HG03095 (cell line): ENCODE measurements around the gene NOP9.

ENCODE experiments used
- ATAC-seq: cut with Tn5 transposase; IDR thresholded peaks from one replicate; pipeline ENCODE4 v1.9.1; 2021; ENCODE audit warnings: moderate library complexity; ENCODE audit not compliant: unreplicated experiment

Gene NOP9

GRCh38 chr14:24299255-24300191, at the start of gene NOP9, which contains the start of gene DHRS1:
TSS of gene NOP9 (plus strand) at chr14:24299850. CDS start at chr14:24299955, 105 bp downstream.
TSS of gene DHRS1 (minus strand) at chr14:24299780. CDS start at chr14:24299106, 674 bp downstream.
- ATAC-seq = peak; percentile 59

DNA sequence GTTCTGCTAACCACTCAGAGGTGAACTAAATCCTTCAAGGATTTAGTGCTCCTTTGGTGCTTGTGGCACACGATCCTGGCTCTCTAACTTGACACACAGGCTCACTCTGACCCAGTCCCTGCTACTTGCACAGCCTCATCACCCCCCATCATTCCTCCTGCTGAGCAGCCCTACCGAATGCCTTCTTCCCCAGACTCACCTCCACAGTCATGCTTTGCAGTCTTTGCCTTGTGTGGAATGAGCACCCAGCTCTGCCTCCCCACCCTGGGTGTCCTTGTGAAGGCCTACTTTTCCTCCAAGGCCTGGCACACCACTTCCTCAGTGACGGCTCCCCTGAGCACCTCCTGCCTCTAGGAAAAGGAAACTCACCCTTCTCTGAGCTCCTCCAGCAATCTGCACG, 49.3 kb upstream of the NOP9 start:
- ATAC-seq = no peak

GRCh38 chr14:24251880-24252288, 47.8 kb upstream of the NOP9 start:
- ATAC-seq = no peak

DNA sequence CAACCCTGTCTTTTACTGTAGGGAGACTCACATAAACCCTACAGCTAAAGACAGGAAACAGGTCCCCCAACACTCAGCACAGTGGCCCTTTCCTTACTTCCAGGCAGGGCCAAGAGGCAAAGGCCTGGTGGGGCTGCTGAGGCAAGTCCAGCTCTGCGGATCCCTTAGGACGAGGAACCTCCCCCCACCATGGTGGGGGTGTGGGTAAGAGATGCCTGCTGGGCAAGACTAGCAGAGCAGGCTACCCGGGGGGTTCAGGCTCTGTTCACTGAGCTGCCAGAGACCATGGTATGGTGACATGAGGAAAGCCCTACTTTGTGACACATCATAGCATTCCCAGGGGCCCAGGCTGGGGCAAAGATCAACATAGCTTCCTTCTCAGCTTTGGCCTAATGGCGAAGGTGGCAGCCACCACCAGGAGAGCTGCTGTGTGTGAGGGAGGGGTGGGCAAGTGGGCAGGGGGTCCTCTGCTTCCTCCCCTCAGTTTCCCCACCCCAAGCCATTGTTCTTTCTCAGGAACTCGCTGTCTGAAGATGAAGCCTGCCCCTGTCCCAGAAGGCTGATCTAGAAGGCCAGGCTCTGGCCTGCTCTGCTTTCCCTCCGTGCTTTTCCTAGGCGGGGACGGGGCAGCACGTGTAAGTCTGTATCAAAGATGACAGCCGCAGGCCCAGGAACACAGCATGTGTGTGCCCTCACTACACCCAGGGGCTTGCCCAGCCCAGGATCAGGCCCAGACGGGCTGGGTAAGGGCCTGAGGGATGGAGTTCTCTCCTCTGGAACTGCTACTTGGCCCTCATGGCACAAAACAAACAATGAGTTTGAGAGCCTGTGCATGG, 47.1 kb upstream of the NOP9 start:
- ATAC-seq = no peak

- no peak for ATAC-seq
Measured at GRCh38 chr14:24253936-24254335, 45.7 kb upstream of the NOP9 start.

DNA sequence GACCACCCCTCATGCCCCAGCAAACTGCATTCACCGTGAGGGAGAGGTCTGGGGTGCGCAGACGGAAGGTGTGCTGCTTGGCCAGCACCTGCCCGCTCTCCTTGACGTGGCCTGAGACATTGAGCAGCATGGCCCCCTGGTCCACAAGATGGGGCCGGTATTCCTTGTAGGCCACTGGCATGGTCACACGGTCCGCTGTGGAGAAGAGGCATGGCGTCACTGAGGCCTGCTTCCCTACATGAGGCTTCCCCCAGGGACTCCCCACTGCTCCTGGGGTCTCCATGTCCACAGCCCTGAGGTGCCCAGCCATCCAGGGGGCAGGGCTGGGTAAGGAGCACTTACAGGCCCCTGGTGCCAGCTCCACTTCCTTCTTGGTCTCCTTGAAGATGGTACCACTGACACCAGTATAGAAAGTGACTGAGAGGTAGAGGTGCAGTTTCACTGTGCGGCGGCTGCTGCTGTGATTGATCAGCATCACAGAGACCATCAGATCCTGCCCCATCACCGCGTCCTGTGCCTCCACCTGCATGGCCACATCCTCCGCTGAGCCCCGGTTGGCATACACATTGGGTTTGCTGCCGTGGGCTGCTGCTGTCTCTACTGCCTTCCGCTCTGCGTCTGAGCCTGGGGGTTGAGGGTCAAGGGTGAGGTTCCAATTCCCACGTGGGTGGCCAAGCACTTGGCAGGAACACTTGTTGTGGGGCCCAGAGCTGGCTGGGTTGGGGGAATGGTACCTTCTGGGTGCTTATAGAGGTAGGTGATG, 44.8 kb upstream of the NOP9 start:
- ATAC-seq = no peak

DNA sequence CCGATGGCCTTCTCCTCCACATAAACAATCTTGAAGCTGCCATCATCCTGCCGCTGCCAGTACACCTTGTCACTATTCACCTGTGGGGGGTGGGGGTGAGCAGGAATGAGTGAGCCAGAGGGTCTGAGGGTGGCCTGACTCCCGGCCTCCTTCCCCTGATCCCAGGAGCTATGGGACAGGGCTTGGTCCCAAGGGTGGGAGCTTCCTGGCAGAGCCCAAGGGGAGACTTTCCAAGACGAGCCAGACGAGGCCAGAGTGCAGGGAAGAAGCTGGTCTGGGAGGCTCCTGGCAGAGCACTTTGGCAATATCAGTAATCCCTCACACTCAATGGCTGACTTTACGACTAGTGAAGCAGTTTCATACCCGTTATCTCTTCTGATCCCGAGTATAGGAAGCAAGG, 44.2 kb upstream of the NOP9 start:
- ATAC-seq = no peak

DNA sequence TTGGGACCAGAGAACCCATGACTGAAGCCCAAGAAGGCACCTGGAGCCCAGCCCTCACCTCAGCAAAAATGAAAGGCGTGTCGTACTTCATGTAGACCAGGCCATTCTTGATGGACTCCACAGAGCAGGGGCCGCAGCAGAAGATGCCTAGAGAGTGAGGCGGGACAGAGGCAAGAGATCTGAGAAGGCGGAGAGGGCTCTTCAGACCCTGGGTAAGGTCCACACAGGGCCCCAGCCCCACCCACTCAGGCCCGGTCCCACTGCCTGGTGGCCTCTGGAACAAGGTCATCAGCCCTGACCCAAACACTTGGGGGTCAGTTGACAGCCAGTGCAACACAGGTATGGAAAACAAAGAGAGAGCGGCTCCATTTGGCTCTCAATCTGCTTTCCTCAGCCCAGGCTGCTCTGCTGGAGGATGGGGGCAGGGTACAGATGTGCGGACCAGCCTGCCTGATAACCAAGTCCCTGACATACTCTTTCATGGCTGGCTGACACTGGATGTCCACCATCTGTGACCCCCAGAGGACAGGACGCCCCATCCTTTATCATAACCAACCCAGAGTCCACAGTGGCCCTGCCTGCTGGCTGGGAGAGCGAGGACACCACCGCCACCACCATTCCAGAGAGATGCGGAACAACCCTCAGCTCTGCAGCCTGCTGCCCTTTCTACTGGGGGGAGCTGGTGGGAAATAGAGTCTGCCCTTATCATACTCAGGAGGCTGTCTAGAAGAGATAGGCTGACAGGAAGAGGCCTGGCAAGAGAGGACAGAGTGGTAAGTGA, 43.5 kb upstream of the NOP9 start:
- no peak for ATAC-seq

GRCh38 chr14:24256960-24257359, 42.7 kb upstream of the NOP9 start:
- ATAC-seq = no peak

- no peak for ATAC-seq
Measured at GRCh38 chr14:24258119-24258518, 41.5 kb upstream of the NOP9 start.

DNA sequence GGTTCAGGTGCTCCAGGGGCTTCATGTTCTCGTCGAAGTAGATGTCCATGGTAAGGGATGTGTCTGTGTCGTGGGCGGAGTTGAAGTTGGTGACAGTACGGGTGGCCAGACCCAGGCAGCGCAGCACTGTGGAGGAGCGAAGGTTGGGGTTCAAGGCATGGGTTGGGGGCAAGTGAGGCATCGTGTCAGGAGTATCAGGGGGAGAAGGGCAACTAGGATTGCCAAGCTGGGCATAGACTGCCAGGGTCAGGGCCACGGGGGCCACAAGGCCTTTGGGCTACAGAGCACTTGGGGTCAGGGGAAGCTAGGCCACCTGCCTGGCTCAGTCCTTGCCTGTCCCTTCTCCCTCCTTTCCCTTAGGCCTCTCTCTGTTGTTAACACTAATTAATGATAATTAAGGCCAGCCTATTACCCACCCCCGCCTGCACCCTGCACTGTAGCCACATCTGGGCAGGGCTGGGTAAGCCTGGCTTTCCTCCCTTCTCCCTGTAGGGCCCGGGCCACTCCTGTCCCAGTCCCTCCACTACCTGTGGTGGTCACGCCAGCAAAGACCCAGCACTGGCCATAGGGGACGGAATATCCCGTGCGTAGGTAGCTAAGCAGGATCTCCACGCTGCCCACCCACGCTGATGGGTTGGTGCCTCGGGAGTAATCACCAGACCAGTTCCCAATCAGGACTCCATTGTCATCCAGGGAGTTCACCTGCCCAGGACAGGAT, 40.9 kb upstream of the NOP9 start:
- ATAC-seq = no peak

GRCh38 chr14:24259282-24260025, 40.2 kb upstream of the NOP9 start:
- ATAC-seq = no peak

GRCh38 chr14:24260026-24260779, 39.4 kb upstream of the NOP9 start:
- no peak for ATAC-seq

GRCh38 chr14:24260780-24261157, 38.9 kb upstream of the NOP9 start:
- ATAC-seq = no peak

DNA sequence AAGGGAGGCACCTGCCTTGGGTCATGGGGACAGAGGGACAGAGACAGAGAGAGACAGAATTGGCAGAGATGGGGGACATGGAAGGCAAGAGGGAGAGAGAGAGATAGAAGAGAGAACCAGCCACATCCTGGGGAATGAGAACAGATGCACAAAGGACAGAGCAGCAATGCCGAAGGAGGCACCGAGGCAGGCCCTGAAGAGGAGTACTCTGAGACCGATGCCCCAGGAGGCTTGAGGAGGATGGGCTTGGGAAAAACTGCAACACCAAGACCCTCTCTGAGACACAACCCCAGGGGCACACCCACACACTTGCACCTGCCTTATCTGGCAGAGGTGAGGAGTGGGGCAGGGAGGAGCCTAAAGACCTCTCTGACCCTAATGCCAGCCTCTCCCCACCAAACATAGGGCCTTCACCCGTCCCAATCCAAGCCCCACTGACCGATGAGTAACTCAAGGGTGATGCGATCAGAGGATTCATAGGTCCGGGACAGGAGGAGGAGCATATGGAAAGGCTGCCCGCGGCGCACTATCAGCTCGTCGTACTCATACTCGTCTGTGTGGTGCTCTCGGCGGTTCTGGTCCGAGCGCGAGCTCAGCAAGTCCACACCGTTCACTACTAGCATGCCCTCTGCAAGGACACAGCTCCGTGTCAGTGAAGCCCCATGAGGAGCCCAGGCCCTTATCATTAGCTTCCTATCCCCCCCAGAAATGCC, 38.2 kb upstream of the NOP9 start:
- no peak for ATAC-seq

DNA sequence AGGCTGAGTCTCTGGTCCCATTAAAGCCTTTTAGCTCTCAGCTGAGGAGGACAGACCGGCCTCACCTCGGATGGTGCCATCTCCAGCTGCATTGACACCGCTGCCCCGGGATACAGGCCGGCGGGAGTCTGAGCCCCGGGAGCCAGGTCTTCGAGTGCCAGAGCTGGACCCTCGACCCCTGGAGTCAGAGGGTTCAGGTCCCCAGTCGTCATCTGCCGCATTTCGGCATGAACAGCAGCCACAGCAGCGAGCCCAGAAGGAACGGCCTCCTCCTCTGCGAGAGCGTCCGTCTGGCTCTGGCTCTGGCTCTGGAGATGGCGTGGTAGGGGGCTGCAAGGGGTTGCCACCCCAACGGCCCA, 37.7 kb upstream of the NOP9 start:
- no peak for ATAC-seq

DNA sequence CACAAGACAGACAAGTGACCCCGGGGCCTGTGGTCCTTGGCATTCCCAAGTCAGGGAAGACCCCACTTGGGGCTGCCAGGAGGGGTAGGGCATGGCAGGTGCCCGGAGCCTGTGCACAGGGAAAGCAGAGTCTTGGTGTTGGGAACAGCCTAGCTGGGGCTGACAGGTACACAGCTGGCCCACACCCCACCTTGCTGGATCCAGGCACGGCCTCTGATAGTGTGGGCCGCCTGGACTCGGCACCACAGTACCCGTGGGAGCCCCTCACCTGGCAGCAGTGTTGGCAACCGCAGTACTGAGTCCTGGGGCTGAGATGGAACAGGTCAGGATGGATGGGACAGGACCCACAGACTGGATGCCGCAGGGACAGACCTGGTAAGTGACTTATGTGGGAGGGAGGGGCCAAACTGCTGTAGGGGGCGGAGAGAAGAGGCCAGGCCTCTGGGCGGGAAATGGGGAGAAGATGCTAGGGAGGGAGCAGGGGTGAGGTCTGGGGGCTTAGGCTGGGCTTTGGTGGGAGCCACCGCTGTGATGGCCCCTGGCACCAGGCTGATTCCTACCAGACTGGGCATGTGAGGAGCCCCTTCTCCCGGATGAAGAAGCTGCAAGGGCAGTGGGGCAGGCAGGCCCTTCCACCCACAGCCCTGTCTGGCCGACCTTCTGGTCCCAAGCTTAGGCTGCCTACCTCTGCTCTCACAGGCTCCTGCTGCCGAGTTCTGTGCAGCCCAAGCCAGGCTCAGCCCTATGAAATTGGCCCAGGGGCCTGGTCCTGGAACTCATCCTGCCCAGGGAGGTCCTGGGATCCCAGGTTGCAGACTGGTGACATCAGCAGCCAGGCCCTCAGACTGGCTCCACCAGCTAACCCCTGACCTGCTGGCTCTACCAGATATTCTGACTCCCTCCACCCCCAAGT, 36.6 kb upstream of the NOP9 start, which contains the start of gene TGM1:
TSS of gene TGM1 (minus strand) at position 357 of the 913 bp plus-strand sequence. CDS start 825 bp downstream, outside the sequence.
- ATAC-seq = no peak
